CD14-positive monocyte (primary cell): Measurements from ENCODE around the gene IL4R. TPM values are rescaled to one million over a fixed set of nuclear protein-coding genes. Genes with fewer than 3 reads are reported as not detected.
"Not testable (repeated sequence)": the region's sequence is repeated elsewhere in the genome, so short reads cannot be mapped to it uniquely, and the experiment has no call there.

Experiments used
- DNase-seq, 3 donors: peaks; one replicate each; pipeline ENCODE4 v3.0.0-alpha.2; 2011 to 2022
- H2AFZ ChIP-seq: 2 replicates; pipeline ENCODE4 v1.6.0; 2012; ENCODE audit warnings: mild to moderate bottlenecking, low read depth, low read length, inconsistent platforms; ENCODE audit not compliant: insufficient read depth, poor library complexity, severe bottlenecking
- H3K27ac ChIP-seq, 2 donors: 1 replicate in 1 of 2; 2 replicates in 1 of 2; pipeline ENCODE4 v1.5.1; 2012 to 2013; ENCODE audit warnings: low read length in 2 of 2, control low read depth in 1 of 2, inconsistent platforms in 1 of 2, low read depth in 1 of 2, mild to moderate bottlenecking in 1 of 2
- H3K27me3 ChIP-seq, 2 donors: one replicate each; pipeline versions ENCODE4 v1.6.0 to v1.6.1; 2011 to 2013; ENCODE audit warnings: low read length in 2 of 2; ENCODE audit not compliant: control insufficient read depth in 2 of 2, insufficient read depth in 2 of 2
- H3K36me3 ChIP-seq, 2 donors: replicated peaks in 1 of 2; 1 replicate in 1 of 2; 2 replicates in 1 of 2; pipeline versions ENCODE4 v1.5.1 to v1.6.1; 2012 to 2013; ENCODE audit warnings: low read length in 2 of 2, control low read depth in 1 of 2, inconsistent platforms in 1 of 2, mild to moderate bottlenecking in 1 of 2; ENCODE audit not compliant: insufficient read depth in 2 of 2, control insufficient read depth in 1 of 2
- H3K4me1 ChIP-seq, 2 donors: 1 replicate in 1 of 2; 2 replicates in 1 of 2; pipeline versions ENCODE4 v1.5.1 to v1.6.1; 2012 to 2013; ENCODE audit warnings: low read length in 2 of 2, control low read depth in 1 of 2, inconsistent platforms in 1 of 2, mild to moderate bottlenecking in 1 of 2, moderate library complexity in 1 of 2; ENCODE audit not compliant: insufficient read depth in 2 of 2, control insufficient read depth in 1 of 2
- H3K4me2 ChIP-seq: replicated peaks from 2 replicates; pipeline ENCODE3; 2012; ENCODE audit warnings: low read length, moderate library complexity, mild to moderate bottlenecking; ENCODE audit not compliant: poor library complexity, severe bottlenecking; ENCODE audit errors: extremely low read depth
- H3K4me3 ChIP-seq, 3 experiments: fragments of 200-600 bp in 1 of 3; sonication (generic) in 1 of 3; replicated peaks in 1 of 3; 1 replicate in 2 of 3; 2 replicates in 1 of 3; pipeline ENCODE4 v1.5.1; 2011 to 2013; ENCODE audit warnings: low read length in 3 of 3, mild to moderate bottlenecking in 3 of 3, control low read depth in 2 of 3, low read depth in 2 of 3, inconsistent platforms in 1 of 3, moderate library complexity in 1 of 3
- H3K79me2 ChIP-seq: 2 replicates; pipeline ENCODE4 v1.6.0; 2012; ENCODE audit warnings: mild to moderate bottlenecking, control low read depth, inconsistent platforms, low read length, moderate library complexity; ENCODE audit not compliant: insufficient read depth
- H3K9ac ChIP-seq: 2 replicates; pipeline ENCODE4 v1.6.0; 2017; ENCODE audit warnings: low read length, mild to moderate bottlenecking; ENCODE audit not compliant: insufficient read depth, poor library complexity, severe bottlenecking
- H3K9me3 ChIP-seq, 2 donors: replicated peaks in 1 of 2; 1 replicate in 1 of 2; 2 replicates in 1 of 2; pipeline versions ENCODE4 v1.5.1 to v1.6.1; 2012 to 2013; ENCODE audit warnings: low read length in 2 of 2, control low read depth in 1 of 2; ENCODE audit not compliant: control insufficient read depth in 1 of 2, insufficient read depth in 1 of 2
- H4K20me1 ChIP-seq: 2 replicates; pipeline ENCODE4 v1.6.0; 2012; ENCODE audit warnings: mild to moderate bottlenecking, low read length, control low read depth, moderate library complexity; ENCODE audit not compliant: insufficient read depth
- H3K27ac Mint-ChIP-seq, 7 donors: one replicate each; pipeline ENCODE4 v1.8.0; 2020; ENCODE audit warnings: mild to moderate bottlenecking in 7 of 7, mixed read lengths in 7 of 7, moderate library complexity in 6 of 7, inconsistent platforms in 2 of 7
- H3K27me3 Mint-ChIP-seq, 3 donors: one replicate each; pipeline ENCODE4 v1.8.0; 2021 to 2022; ENCODE audit warnings: low read depth in 3 of 3, mild to moderate bottlenecking in 3 of 3, mixed read lengths in 3 of 3, moderate library complexity in 3 of 3, inconsistent platforms in 1 of 3
- H3K36me3 Mint-ChIP-seq, 2 donors: one replicate each; pipeline ENCODE4 v1.8.0; 2020; ENCODE audit warnings: mixed read lengths in 2 of 2, inconsistent platforms in 1 of 2, mild to moderate bottlenecking in 1 of 2
- H3K4me1 Mint-ChIP-seq: one replicate; pipeline ENCODE4 v1.8.0; 2020; ENCODE audit warnings: mild to moderate bottlenecking, mixed read lengths
- H3K4me3 Mint-ChIP-seq, 2 donors: one replicate each; pipeline ENCODE4 v1.8.0; 2020; ENCODE audit warnings: mild to moderate bottlenecking in 2 of 2, mixed read lengths in 2 of 2, moderate library complexity in 1 of 2
- H3K9me3 Mint-ChIP-seq, 7 donors: one replicate each; pipeline ENCODE4 v1.8.0; 2020 to 2022; ENCODE audit warnings: mixed read lengths in 7 of 7, mild to moderate bottlenecking in 6 of 7, moderate library complexity in 6 of 7, inconsistent platforms in 2 of 7
- CTCF ChIP-seq: fragments of 200-600 bp; IDR thresholded peaks from one replicate; pipeline ENCODE4 v1.8.0; 2022; ENCODE audit warnings: antibody characterized with exemption, mild to moderate bottlenecking
- WGBS: methylation state at CpG from one replicate; pipeline ENCODE4 v1.1.5; 2013; ENCODE audit warnings: missing lambda C conversion rate; ENCODE audit not compliant: insufficient coverage; 5-methylcytosine and 5-hydroxymethylcytosine counted together
- intact Hi-C, 2 donors: fragments of 100-400 bp; cut with micrococcal nuclease; formaldehyde crosslinking; loops; one replicate each; pipeline versions ENCODE4 v1.15.0 to v1.15.1; 2023
- polyA plus RNA-seq, 3 donors: library from polyadenylated mRNA; depleted of rRNA in 1 of 3; unstranded in 2 of 3; stranded (reverse) in 1 of 3; fragments of 300-500 nt in 2 of 3; fragments of >200 nt in 1 of 3; fragmentation: Illumina TruSeq in 2 of 3; gene quantifications; 1 replicate in 2 of 3; 2 replicates in 1 of 3; pipeline ENCODE4 v1.2.3, GENCODE V29; 2012 to 2021

Gene IL4R
- polyA plus RNA-seq, 3 donors = 25.1 to 80.4 (median 35.6) TPM

- Histone ChIP-seq H3K79me2 (peaks cover 23% of the 10 kb centered on the region), H3K27me3 (no peaks in the 10 kb centered on the region), H3K36me3 (no peaks in the 10 kb centered on the region), H3K4me2 (no peak overlapping the region), H3K4me3 (no peak overlapping the region), H4K20me1 (no peaks in the 10 kb centered on the region), H3K27ac (no peak overlapping the region), H3K9me3 (no peaks in the 10 kb centered on the region), H3K9ac (no peak overlapping the region), H3K4me1 (peaks cover 28 to 41% of the 10 kb centered on the region in 2 donors), H2AFZ (no peak overlapping the region)
- WGBS = 100% methylated on average over 2 of the region's 4 CpGs
- no peak overlapping the region for H3K4me3 Mint-ChIP-seq
- peaks cover 0 to 2% (median 0%) of the 10 kb centered on the region in 7 donors for H3K9me3 Mint-ChIP-seq
- no peak for TF ChIP-seq CTCF
- H3K4me1 Mint-ChIP-seq = peaks cover 40% of the 10 kb centered on the region
- H3K36me3 Mint-ChIP-seq = peaks cover 0 to 6% of the 10 kb centered on the region in 2 donors
- no peak for DNase-seq
- H3K27ac Mint-ChIP-seq = peak overlapping the region in 3 of 7 donors; percentile 36 to 93 (median 71)
- intact Hi-C loops = loop anchor here in 1 of 2 donors (5.0 kb wide), 1 partner anchor 42 kb away; the partner anchor contains the start of gene IL4R
- H3K27me3 Mint-ChIP-seq = no peaks in the 10 kb centered on the region
Measured at GRCh38 chr16:27270349-27270748, 43.4 kb upstream of the IL4R start.

GRCh38 chr16:27272076-27272475 is 41.7 kb upstream of the IL4R start:
- peak overlapping the region; percentile 7 for H2AFZ ChIP-seq
- no peak overlapping the region for H3K4me2 ChIP-seq
- WGBS = 96% methylated on average over 4 of the region's 4 CpGs
- no peak for TF ChIP-seq CTCF
- H3K27ac ChIP-seq = peak overlapping the region in 1 of 2 donors; percentile 76
- H4K20me1 ChIP-seq = no peaks in the 10 kb centered on the region
- H3K27ac Mint-ChIP-seq = peak overlapping the region in 6 of 7 donors; percentile 65 to 92 (median 84)
- H3K4me1 ChIP-seq = peaks cover 33 to 48% of the 10 kb centered on the region in 2 donors
- intact Hi-C loops = loop anchor here in 1 of 2 donors (5.0 kb wide), 1 partner anchor 40 kb away; the partner anchor contains the start of gene IL4R
- no peaks in the 10 kb centered on the region for H3K27me3 ChIP-seq
- DNase-seq = no peak
- no peak overlapping the region for H3K9ac ChIP-seq
- no peaks in the 10 kb centered on the region for H3K27me3 Mint-ChIP-seq
- H3K9me3 ChIP-seq = no peaks in the 10 kb centered on the region
- H3K9me3 Mint-ChIP-seq = peaks cover 0 to 2% (median 0%) of the 10 kb centered on the region in 7 donors
- H3K4me3 ChIP-seq = no peak overlapping the region
- H3K36me3 ChIP-seq = no peaks in the 10 kb centered on the region
- H3K4me3 Mint-ChIP-seq = no peak overlapping the region
- H3K79me2 ChIP-seq = peaks cover 23% of the 10 kb centered on the region
- H3K4me1 Mint-ChIP-seq = peaks cover 48% of the 10 kb centered on the region
- H3K36me3 Mint-ChIP-seq = no peaks in the 10 kb centered on the region

GRCh38 chr16:27272697-27273096 is 41.1 kb upstream of the IL4R start:
- Histone ChIP-seq H3K4me1 (peaks cover 33 to 42% of the 10 kb centered on the region in 2 donors), H3K79me2 (peaks cover 17% of the 10 kb centered on the region)
- not testable (repeated sequence) for H3K27me3 ChIP-seq, H3K36me3 ChIP-seq, H3K9ac ChIP-seq, H3K36me3 Mint-ChIP-seq, H3K9me3 Mint-ChIP-seq, H3K4me2 ChIP-seq, H3K4me3 Mint-ChIP-seq, H3K4me3 ChIP-seq, DNase-seq, H4K20me1 ChIP-seq, H3K27ac ChIP-seq, H3K9me3 ChIP-seq, H2AFZ ChIP-seq, H3K27me3 Mint-ChIP-seq
- 100% methylated on average over 2 of the region's 7 CpGs for WGBS
- intact Hi-C loops = loop anchor here in 1 of 2 donors (5.0 kb wide), 1 partner anchor 40 kb away; the partner anchor contains the start of gene IL4R
- H3K4me1 Mint-ChIP-seq = peaks cover 43% of the 10 kb centered on the region
- H3K27ac Mint-ChIP-seq = peak overlapping the region in 1 of 7 donors; percentile 31
